Measurements from ENCODE around the gene CCDC175. TPM values are rescaled to one million over a fixed set of nuclear protein-coding genes. Genes with fewer than 3 reads are reported as not detected.

The CCDC175 gene
- total and polyA plus RNA-seq, 2 donors (not counting 3 experiments of a cell fraction or from before 2014, with no cell fraction given), result not detected

DNA sequence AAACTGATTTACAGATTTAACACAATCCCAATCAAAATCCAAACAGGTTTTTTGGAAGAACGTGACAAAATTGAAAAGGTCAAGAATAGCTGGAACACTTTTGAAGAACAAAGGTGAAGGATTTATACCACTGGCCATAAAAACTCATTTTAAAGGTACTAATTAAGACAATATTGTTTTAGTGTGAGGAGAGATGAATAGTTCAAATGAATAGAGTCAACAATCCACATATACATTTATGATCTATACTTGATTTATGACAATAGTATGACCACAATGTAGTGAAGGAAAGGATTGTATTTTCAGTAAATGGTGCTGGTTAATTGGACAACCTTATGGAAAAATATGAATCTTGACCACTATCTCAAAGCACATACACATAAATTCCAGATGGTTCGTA, 29.3 kb downstream of the CCDC175 start:
- Histone ChIP-seq H4K20me1 (replicated peaks; ENCODE audit: control insufficient read depth, extremely low read depth, insufficient read depth, low read length) (no peaks in the 10 kb centered on the region), H2AFZ (ENCODE audit: low read depth, low read length) (no peak overlapping the region), H3K9ac (replicated peaks; ENCODE audit: extremely low read depth, insufficient read depth, low read length) (no peak overlapping the region), H3K4me1 (ENCODE audit: control insufficient read depth, extremely low read depth, insufficient read depth, low read length) (no peaks in the 10 kb centered on the region), H3K4me2 (ENCODE audit: insufficient read depth, low read length) (no peak overlapping the region), H3K9me3 (replicated peaks; ENCODE audit: control insufficient read depth, insufficient read depth, low read length) (no peaks in the 10 kb centered on the region), H3K4me3 (replicated peaks in 1 of 3; ENCODE audit: insufficient read depth in 1 of 3, low read depth in 1 of 3, low read length in 3 of 3) (no peak overlapping the region), H3K79me2 (ENCODE audit: control insufficient read depth, insufficient read depth, low read length) (no peaks in the 10 kb centered on the region), H3K27me3 (ENCODE audit: control insufficient read depth in 2 of 2, insufficient read depth in 2 of 2, low read length in 2 of 2) (no peaks in the 10 kb centered on the region), H3K9me1 (replicated peaks; ENCODE audit: control insufficient read depth, extremely low read depth, insufficient read depth, low read length) (no peaks in the 10 kb centered on the region), H3K36me3 (ENCODE audit: control insufficient read depth in 2 of 2, extremely low read depth in 1 of 2, insufficient read depth in 2 of 2, low read length in 2 of 2) (no peaks in the 10 kb centered on the region), H3K27ac (ENCODE audit: insufficient read depth, low read depth, low read length) (no peak overlapping the region)
- TF ChIP-seq JUN (IDR thresholded peaks at IDR 0.05; ENCODE audit: borderline replicate concordance, insufficient read depth, insufficient read length, low read depth) (no peak), POLR2A (IDR thresholded peaks at IDR 0.05; ENCODE audit: low read depth, low read length) (no peak)
- TF ChIP-seq, protein P1, sequence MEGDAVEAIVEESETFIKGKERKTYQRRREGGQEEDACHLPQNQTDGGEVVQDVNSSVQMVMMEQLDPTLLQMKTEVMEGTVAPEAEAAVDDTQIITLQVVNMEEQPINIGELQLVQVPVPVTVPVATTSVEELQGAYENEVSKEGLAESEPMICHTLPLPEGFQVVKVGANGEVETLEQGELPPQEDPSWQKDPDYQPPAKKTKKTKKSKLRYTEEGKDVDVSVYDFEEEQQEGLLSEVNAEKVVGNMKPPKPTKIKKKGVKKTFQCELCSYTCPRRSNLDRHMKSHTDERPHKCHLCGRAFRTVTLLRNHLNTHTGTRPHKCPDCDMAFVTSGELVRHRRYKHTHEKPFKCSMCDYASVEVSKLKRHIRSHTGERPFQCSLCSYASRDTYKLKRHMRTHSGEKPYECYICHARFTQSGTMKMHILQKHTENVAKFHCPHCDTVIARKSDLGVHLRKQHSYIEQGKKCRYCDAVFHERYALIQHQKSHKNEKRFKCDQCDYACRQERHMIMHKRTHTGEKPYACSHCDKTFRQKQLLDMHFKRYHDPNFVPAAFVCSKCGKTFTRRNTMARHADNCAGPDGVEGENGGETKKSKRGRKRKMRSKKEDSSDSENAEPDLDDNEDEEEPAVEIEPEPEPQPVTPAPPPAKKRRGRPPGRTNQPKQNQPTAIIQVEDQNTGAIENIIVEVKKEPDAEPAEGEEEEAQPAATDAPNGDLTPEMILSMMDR (IDR thresholded peaks at IDR 0.05; ENCODE audit: extremely low read depth in 1 of 2, insufficient read depth in 1 of 2, low read depth in 1 of 2, low read length in 2 of 2), result no peak
- ChIA-PET POLR2A (no interaction called here), CTCF (no interaction called here)
- intact Hi-C loops (cut with micrococcal nuclease) (no loop called here), dilution Hi-C loops (cut with MboI; ENCODE audit: extremely low pct_ligation_motif_present, low sequenced_read_pairs) (no loop called here)
- BruUV-seq (replicated peaks), result no TSS peak
- no peak for FAIRE-seq
- no peak for DNase-seq (ENCODE audit: low read depth, low spot score)

DNA sequence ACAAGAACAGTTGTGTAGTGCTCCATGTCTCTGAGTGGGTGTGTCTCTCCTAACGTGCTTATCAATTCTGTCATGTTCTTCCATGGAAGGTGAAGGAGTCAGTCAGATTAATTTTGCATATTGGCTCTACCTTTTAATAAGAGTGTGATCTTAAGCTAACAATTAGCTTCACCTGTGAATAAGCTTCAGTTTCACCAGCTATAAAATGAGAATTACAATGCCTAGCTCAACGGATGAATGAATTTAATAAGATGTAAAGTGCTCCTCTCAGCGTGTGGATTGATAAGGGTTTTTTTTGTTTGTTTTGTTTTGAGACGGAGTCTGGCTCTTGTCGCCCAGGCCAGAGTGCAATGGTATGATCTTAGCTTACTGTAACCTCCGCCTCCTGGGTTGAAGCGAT, 32.7 kb downstream of the CCDC175 start:
- POLR2A ChIA-PET, result no interaction called here
- no peak for DNase-seq (ENCODE audit: low read depth, low spot score)
- H4K20me1 ChIP-seq (replicated peaks; ENCODE audit: control insufficient read depth, extremely low read depth, insufficient read depth, low read length), result no peaks in the 10 kb centered on the region
- H3K4me2 ChIP-seq (ENCODE audit: insufficient read depth, low read length), result no peak overlapping the region
- dilution Hi-C loops (cut with MboI; ENCODE audit: extremely low pct_ligation_motif_present, low sequenced_read_pairs) (no loop called here), intact Hi-C loops (cut with micrococcal nuclease) (no loop called here)
- H3K9me3 ChIP-seq (replicated peaks; ENCODE audit: control insufficient read depth, insufficient read depth, low read length), result no peaks in the 10 kb centered on the region
- H3K4me3 ChIP-seq (replicated peaks in 1 of 3; ENCODE audit: insufficient read depth in 1 of 3, low read depth in 1 of 3, low read length in 3 of 3), result no peak overlapping the region
- no peak for TF ChIP-seq POLR2A (IDR thresholded peaks at IDR 0.05; ENCODE audit: low read depth, low read length)
- TF ChIP-seq, protein P2, sequence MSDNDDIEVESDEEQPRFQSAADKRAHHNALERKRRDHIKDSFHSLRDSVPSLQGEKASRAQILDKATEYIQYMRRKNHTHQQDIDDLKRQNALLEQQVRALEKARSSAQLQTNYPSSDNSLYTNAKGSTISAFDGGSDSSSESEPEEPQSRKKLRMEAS (IDR thresholded peaks at IDR 0.05; ENCODE audit: insufficient read depth, insufficient read length), result no peak
- CTCF ChIA-PET, result interaction anchor here (1.2 kb wide), 1 partner anchor 37 kb away, joined by 4 read pairs; no protein-coding TSS in a partner anchor
- BruUV-seq (replicated peaks), result no TSS peak
- H3K4me1 ChIP-seq (ENCODE audit: control insufficient read depth, extremely low read depth, insufficient read depth, low read length), result no peaks in the 10 kb centered on the region
- H3K36me3 ChIP-seq (ENCODE audit: control insufficient read depth in 2 of 2, extremely low read depth in 1 of 2, insufficient read depth in 2 of 2, low read length in 2 of 2), result no peaks in the 10 kb centered on the region
- no peak overlapping the region for H3K9ac ChIP-seq (replicated peaks; ENCODE audit: extremely low read depth, insufficient read depth, low read length)
- no peak overlapping the region for H3K27ac ChIP-seq (ENCODE audit: insufficient read depth, low read depth, low read length)
- no peaks in the 10 kb centered on the region for H3K9me1 ChIP-seq (replicated peaks; ENCODE audit: control insufficient read depth, extremely low read depth, insufficient read depth, low read length)
- H2AFZ ChIP-seq (ENCODE audit: low read depth, low read length), result no peak overlapping the region
- no peak for FAIRE-seq
- no peaks in the 10 kb centered on the region for H3K79me2 ChIP-seq (ENCODE audit: control insufficient read depth, insufficient read depth, low read length)
- peaks cover 0 to 6% of the 10 kb centered on the region in 2 experiments for H3K27me3 ChIP-seq (ENCODE audit: control insufficient read depth in 2 of 2, insufficient read depth in 2 of 2, low read length in 2 of 2)

Measured in endothelial cell of umbilical vein (primary cell).